ENCODE data around the gene BABAM2. TPM values are rescaled to one million over a fixed set of nuclear protein-coding genes. Genes with fewer than 3 reads are reported as not detected.

The BABAM2 gene
- total RNA-seq, 3 donors from 2014 or later (not counting 1 experiment from before 2014, with no cell fraction given) = 54.6 to 66.1 (median 59.5) TPM

- no peak for DNase-seq
- WGBS (ENCODE audit: insufficient coverage) = 94% methylated on average over 5 of the region's 5 CpGs
- ATAC-seq = no peak
- Mint-ChIP-seq H3K9me3 (no peaks in the 10 kb centered on the region), H3K4me3 (no peak overlapping the region), H3K4me1 (peaks cover 37 to 44% of the 10 kb centered on the region in 2 donors), H3K27me3 (ENCODE audit: low read depth in 2 of 2) (no peaks in the 10 kb centered on the region), H3K27ac (no peak overlapping the region), H3K36me3 (no peaks in the 10 kb centered on the region)
- Histone ChIP-seq H3K9me3 (ENCODE audit: control insufficient read depth, insufficient read depth, low read length) (no peaks in the 10 kb centered on the region), H3K4me3 (ENCODE audit: low read length) (no peak overlapping the region), H3K4me1 (ENCODE audit: control insufficient read depth, insufficient read depth, low read length) (peaks cover 22% of the 10 kb centered on the region), H3K36me3 (ENCODE audit: control insufficient read depth, insufficient read depth, low read length) (no peaks in the 10 kb centered on the region), H3K27me3 (ENCODE audit: control insufficient read depth, insufficient read depth, low read length) (no peaks in the 10 kb centered on the region), H3K27ac (ENCODE audit: low read length) (no peak overlapping the region)
- intact Hi-C loops (cut with micrococcal nuclease) = no loop called here
- TF ChIP-seq, protein P1, sequence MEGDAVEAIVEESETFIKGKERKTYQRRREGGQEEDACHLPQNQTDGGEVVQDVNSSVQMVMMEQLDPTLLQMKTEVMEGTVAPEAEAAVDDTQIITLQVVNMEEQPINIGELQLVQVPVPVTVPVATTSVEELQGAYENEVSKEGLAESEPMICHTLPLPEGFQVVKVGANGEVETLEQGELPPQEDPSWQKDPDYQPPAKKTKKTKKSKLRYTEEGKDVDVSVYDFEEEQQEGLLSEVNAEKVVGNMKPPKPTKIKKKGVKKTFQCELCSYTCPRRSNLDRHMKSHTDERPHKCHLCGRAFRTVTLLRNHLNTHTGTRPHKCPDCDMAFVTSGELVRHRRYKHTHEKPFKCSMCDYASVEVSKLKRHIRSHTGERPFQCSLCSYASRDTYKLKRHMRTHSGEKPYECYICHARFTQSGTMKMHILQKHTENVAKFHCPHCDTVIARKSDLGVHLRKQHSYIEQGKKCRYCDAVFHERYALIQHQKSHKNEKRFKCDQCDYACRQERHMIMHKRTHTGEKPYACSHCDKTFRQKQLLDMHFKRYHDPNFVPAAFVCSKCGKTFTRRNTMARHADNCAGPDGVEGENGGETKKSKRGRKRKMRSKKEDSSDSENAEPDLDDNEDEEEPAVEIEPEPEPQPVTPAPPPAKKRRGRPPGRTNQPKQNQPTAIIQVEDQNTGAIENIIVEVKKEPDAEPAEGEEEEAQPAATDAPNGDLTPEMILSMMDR (IDR thresholded peaks at IDR 0.05) = no peak
These were observed 483.8 kb downstream of the BABAM2 start for GRCh38 chr2:28374331-28374730.

DNA sequence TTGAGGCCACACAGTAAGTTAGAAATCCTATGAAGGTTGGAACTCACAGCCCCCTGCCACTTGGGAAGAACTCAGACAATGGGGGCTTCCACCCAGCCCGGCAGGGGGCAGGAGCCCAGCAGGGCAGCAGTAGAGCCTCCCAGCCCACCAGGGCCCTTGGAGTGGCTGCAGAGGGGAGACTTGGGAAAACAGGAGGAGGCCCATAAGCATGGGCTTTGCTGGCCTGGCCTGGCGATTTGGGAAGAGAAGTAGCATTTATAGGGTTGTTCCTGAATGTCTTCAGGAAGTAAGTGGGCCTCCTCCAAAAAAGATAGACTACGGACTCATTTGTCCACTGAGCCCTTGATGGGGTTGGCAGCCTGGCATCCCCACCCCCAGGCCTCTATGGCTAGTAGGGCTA, 484.7 kb downstream of the BABAM2 start:
- Mint-ChIP-seq H3K4me1 (peaks cover 39 to 52% of the 10 kb centered on the region in 2 donors), H3K9me3 (no peaks in the 10 kb centered on the region), H3K27me3 (ENCODE audit: low read depth in 2 of 2) (no peaks in the 10 kb centered on the region), H3K36me3 (no peaks in the 10 kb centered on the region), H3K4me3 (no peak overlapping the region), H3K27ac (no peak overlapping the region)
- DNase-seq (no peak), ATAC-seq (no peak)
- intact Hi-C loops (cut with micrococcal nuclease) = no loop called here
- peaks cover 31% of the 10 kb centered on the region for H3K4me1 ChIP-seq (ENCODE audit: control insufficient read depth, insufficient read depth, low read length)
- H3K27ac ChIP-seq (ENCODE audit: low read length) = no peak overlapping the region
- H3K9me3 ChIP-seq (ENCODE audit: control insufficient read depth, insufficient read depth, low read length) = no peaks in the 10 kb centered on the region
- H3K36me3 ChIP-seq (ENCODE audit: control insufficient read depth, insufficient read depth, low read length) = no peaks in the 10 kb centered on the region
- 79% methylated on average over 3 of the region's 3 CpGs for WGBS (ENCODE audit: insufficient coverage)
- no peaks in the 10 kb centered on the region for H3K27me3 ChIP-seq (ENCODE audit: control insufficient read depth, insufficient read depth, low read length)
- H3K4me3 ChIP-seq (ENCODE audit: low read length) = no peak overlapping the region
- TF ChIP-seq, protein P1 (IDR thresholded peaks at IDR 0.05) = no peak

DNA sequence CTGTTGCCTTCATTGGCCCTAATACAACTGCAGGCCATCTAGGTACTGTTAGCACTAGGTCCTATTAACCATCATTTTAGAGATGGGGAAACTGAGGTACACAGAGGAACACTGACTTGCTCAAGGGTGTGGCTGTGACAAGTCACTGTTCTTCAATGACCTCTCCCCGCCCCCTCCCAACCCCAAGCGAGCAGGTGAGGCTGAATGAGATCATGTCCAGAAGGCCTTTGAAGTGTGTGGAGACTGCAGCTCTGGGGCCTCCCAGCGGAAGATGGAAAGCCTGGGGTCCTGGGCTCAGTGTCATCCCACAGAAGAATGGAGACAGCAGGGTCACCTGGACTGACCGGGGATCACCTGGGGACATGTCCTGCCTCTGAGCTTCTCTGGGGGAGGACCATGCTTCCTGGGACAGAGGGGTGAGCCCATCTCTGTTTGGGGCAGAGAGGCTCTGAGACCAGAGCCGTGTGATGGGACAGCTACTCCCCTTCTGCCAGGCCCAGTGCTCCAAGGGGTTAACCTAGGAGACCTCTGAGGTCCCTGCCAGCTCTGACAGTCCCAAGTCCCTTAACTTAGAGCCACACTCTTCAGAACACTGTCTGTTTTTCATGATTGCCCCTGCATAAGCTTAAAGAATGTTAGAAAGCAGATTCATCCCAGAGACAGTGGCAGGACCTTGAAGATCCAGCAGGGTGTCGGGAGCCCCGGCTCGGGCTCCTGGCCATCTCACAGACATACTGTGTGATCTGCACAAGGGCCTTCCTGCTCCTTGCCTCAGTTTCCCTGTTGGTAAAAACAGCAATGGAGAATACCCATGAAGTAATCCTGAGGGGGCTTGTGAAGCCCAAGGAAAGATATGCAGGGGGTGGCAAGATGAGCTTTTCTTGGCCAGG, 485.5 kb downstream of the BABAM2 start:
- Histone ChIP-seq H3K27me3 (ENCODE audit: control insufficient read depth, insufficient read depth, low read length) (no peaks in the 10 kb centered on the region), H3K4me3 (ENCODE audit: low read length) (no peak overlapping the region), H3K36me3 (ENCODE audit: control insufficient read depth, insufficient read depth, low read length) (no peaks in the 10 kb centered on the region), H3K27ac (ENCODE audit: low read length) (no peak overlapping the region), H3K9me3 (ENCODE audit: control insufficient read depth, insufficient read depth, low read length) (no peaks in the 10 kb centered on the region), H3K4me1 (ENCODE audit: control insufficient read depth, insufficient read depth, low read length) (peaks cover 37% of the 10 kb centered on the region)
- Mint-ChIP-seq H3K4me3 (no peak overlapping the region), H3K27me3 (ENCODE audit: low read depth in 2 of 2) (no peaks in the 10 kb centered on the region), H3K36me3 (no peaks in the 10 kb centered on the region), H3K4me1 (peaks cover 35 to 53% of the 10 kb centered on the region in 2 donors), H3K9me3 (no peaks in the 10 kb centered on the region), H3K27ac (no peak overlapping the region)
- TF ChIP-seq, protein P1 (IDR thresholded peaks at IDR 0.05) = no peak
- WGBS (ENCODE audit: insufficient coverage) = 93% methylated on average over 8 of the region's 8 CpGs
- no peak for DNase-seq
- no peak for ATAC-seq
- intact Hi-C loops (cut with micrococcal nuclease) = no loop called here
